HG03460 (cell line): ENCODE data around the gene THSD4.

Experiments
- ATAC-seq: cut with Tn5 transposase; IDR thresholded peaks from one replicate; pipeline ENCODE4 v1.9.1; 2021; ENCODE audit not compliant: unreplicated experiment

THSD4 gene

DNA sequence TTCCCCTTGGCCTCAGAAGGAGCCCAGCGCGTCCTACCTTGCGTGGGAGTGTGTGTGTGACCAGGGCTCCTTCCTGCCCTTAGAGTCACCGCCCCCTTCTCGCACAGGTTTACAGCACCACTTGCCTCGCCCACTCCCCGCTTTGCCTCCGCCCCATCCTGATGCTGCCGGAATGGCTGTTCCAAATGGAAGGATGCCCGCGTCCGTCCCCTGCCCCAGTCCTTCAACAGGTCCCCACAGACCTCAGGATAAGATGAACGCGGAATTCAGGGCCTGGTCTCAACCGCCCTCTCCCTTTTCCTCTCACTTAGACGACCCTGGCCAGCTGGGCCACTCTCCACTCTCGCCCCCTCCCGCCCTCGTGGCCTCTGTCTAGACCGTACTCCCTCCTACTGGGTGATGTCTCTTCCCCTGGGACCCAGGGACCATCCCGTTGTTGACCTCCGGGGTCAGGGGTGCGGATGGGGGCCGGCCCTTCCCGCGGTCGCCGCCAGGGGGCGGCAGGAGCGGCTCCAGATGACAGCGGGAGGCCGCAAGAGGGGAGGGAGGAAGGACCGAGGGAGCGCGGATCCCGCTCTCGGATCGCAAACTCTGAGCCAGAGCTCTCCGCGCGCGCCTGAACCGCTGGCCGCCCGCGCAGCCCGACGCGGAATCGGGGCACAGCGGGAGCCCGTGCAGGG lies at the start of gene THSD4:
Gene THSD4, plus strand, starts transcription at position 585 of the 680 bp plus-strand sequence.
- ATAC-seq, result peak; percentile 59

DNA sequence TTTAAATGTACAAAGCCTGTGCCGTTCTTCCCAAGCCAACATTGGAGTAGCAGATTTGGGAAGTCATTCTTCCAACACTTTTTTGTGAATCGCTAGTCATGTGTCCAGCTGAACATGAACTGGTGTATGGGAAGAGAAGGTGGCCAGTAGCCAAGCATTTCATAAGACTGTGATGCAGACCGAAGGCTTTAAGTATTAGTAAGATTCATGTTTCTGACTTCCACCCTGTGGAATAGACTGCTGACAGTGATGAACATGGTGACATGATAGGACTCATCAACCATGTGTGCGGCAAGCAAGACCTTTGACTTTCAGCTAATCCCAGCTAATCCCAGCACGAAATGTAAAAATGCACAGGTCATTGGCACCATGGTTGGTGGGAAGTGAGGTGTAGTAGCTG lies 48.3 kb upstream of the THSD4 start:
- ATAC-seq, result no peak

DNA sequence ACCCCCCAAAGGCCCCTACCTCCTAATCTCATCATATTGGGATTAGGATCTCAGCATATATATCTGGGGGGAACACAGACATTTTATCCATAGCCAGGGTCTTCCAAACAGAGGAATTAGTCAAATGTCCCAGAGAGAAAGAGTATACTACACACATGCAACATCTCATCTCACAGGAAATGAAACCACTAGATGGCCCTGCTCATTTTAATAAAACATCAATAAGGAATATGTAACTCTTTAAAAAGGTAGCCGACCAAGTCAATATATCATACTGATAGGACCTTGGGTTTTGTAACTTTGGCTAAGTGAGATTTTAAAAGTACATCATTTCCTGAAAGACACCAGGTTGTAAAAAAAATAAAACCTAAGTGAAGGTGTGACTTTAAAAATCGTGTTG lies 45.6 kb upstream of the THSD4 start:
- ATAC-seq, result no peak

DNA sequence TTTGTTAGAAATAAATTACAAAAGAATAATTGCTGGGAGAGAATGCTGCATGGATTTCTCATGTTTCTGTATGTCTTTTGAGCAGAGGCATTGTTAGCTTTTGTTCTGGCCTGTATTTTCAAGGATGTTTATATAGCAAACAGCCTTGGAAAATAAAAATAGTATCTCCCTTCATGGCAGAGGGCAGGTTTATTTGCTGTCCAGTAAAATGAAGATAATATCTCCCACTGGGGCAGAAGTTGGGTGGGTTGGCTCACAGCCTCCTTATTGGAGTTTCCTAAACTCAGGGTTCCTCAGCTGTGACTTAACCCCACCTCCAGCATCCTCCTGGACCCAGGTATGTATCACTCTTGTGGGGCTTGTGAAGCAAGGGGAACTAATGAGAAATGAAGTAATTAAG lies 43.7 kb upstream of the THSD4 start:
- no peak for ATAC-seq

DNA sequence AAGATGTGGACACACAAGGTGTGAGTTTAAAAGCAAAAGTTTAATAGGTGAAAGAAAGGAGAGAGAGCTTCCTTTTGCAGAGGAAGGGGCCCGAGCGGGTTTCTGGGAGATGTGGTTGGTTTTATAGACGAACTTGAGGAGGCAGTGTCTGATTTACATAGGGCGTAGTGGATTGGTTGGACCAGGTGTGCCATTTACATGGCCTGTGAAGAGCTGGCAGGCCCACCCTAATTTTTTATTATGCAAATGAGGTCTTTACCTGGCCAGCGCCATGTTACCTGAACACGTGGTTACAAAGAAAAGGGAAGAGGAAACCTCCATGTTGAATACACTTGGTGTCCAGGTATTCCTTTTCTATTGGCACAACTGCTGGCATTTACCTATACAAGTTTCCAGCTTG lies 42.8 kb upstream of the THSD4 start:
- ATAC-seq, result no peak

DNA sequence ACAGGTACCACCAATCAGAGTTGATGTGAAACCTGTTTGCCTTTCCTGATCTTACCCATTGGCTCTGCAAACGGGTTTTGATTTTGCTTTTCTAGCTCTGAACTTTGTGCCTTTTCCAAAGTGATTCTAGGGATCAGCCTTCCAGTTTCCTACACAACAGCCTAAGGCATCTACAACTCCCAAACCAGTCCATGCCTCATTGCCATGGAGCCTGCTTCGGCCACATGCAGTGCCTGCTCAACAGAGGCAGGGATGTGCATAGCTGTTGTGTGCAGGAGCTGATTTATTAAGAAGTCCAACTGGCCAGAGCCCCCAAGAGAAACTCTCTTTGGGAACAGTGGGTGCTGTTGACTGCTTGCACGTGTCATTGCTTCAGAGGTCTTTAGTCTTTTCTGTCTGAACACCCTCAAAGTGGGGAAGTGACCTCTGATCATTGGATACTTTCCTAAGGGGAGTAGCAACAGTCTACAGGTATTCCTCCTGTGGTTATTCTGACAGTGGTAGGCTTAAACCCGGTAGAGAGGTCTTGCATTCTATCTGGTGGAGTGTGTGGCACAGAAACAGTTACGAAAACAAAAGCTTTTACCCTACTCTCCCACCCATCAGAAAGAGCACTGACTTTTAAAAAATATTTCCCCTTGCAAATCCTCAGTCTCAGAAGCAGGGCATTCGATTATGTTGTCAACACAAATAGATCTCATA lies 36.6 kb upstream of the THSD4 start:
- ATAC-seq, result no peak

DNA sequence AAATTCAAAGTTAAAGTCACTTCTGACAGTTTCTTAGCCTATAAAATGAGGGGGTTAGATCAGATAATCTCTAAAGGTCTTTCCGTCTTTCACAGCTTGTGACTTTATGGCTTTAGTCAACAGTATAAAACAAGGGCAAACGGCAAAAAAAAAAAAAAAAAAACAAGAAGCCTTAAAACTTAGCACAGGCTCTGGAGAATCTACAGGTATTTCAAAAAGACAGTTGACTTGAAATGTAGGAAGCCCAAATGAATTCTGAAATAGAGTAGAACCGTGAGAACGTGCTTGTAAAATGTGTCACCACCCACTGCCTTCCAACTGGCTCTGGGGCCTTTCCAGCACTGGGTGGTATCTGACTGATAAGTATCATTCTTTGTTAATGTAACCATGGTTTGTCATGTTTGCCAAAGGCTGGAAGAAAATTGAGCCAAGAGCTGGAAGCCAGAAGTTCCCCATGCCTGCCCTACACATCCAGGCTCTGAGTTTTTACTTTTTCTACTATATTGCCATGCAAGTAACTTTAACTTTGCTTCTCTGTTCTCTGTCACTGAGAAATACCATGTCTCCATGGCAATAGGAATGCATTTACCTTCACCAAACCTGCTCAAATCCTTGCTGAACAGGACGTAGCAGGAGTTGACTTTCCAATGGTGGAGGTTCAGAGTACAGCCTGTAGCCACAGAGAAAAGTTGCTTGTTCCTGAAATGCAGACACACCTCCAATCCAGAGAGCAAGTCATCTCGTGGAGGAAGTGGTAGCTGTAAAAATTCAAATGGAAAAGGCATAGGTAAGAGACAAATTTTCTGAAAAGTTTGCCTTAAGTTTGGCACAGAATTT lies 35.8 kb upstream of the THSD4 start:
- ATAC-seq, result no peak

DNA sequence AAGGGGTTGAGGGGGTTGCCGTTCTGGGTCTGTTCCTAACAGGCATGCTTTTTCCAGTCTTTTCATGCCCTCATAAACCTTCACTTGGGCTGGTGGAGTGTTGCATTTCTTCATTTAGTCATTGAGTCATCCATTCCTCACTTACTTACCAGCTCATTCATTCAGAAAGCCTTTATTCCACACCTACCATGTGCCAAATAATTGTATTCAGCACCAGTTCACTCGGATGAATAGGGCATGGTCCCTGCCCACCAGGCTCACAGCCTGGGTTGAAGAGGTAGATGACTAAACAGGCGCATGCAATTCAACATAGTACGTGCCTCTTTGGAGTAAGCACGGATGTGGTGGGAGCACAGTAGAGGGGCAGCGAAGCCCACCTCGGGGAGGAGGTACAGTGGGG lies 35.1 kb upstream of the THSD4 start:
- ATAC-seq, result no peak

DNA sequence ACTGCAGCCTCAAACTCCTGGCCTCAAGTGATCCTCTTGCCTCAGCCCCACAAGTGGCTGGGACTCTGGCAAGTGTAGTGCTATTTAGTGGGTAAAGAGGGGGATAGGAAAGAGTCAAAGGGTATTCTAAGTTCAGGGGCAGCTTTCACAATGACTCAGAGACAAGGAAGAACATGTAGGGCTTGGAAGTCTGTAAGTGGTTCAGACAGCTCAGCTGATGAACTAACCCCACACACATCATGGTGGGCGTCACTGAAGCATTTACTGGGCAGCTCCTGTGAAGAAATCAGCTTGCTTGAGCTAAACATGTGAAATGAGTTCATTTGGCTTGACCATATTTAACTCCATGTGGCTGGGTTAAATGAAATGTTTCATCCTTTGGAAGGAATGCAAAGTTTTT lies 34.6 kb upstream of the THSD4 start:
- no peak for ATAC-seq

DNA sequence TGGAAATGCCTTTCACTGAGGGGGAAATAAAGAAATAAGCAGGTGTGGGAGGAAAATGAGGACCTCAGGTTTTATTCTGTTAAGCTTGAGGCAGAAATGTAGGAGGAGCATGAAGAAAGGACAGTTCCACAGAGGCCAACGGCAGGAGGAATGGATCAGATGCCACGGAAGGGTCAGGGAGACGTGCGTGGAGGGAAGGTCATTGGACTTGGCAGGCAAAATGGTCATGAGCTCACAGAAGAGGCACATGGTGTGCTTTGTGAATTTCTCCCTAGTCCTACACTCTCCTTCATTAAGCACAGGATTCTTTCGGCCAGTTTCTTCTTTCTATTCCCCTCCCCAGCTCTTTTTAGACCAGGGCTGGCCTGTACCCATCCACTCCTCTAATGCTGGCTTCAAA lies 32.5 kb upstream of the THSD4 start:
- ATAC-seq, result no peak

DNA sequence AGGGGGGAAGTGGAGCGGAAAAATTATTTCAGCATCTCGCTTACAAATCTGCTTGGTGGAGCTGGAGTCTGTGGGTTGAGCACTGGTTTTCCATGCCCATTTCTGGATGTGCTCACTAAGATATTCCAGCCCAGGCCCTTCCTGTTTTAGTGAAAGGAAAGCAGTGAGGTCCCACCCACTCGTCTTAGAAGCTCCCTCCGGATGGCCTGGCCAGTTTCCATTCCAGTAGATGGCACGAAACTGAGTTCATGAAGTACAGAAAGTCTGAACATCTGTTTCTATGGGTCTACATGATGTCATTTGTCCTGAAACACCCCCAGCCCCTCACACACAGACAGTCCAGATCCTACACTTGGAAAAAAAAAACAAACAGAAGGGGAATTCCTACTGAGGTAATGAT lies 31.9 kb upstream of the THSD4 start:
- ATAC-seq, result no peak

DNA sequence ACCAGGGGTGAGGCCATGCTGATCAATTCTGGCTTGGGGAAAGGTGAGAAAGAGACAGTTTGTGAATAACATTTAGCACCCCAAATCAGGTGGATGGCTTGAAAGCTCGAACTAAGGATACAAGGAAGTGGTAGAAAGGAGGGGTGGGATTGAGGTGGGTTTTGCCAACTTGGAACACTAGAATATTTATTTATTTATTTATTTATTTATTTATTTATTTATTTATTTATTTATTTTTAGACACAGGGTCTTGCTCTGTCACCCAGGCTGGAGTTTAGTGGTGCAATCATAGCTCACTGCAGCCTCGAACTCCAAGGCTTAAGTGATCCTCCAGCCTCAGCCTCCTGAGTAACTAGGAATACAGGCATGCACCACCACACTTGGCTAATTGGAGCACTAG lies 31.0 kb upstream of the THSD4 start:
- no peak for ATAC-seq

DNA sequence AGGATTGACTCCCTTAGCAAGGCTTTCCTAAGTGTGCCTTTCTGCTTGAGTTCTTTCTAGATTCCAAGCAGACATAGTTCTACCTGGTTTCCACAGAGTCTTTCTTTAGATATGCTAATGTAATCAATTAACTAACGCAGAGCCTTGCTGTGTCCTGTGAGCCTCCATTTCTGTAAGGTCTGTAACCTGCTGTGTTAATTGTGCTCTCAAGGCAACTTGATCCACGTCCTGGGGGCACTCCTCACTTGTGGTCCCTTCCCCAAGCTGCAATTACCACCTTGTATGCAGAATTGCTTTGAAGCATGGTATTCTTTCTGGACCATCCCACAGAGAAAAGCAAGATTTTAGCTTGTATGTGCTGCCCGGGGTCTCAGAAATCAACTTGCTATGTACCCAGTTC lies 29.5 kb upstream of the THSD4 start:
- no peak for ATAC-seq

DNA sequence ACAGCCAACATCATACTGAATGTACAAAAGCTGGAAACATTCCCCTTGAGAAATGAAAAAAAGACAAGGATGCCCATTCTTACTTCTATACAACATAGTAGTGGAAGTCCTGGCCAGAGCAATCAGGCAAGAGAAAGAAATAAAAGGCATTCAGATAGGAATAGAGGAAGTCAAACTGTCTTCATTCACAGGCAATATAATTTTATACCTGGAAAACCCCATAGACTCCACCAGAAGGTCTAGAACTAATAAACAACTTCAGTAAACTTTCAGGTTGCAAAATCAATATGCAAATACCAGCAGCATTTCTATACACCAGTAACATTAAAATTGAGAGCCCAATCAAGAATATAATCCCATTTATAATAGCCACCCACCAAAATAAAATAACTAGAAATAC lies 27.1 kb upstream of the THSD4 start:
- ATAC-seq, result no peak

DNA sequence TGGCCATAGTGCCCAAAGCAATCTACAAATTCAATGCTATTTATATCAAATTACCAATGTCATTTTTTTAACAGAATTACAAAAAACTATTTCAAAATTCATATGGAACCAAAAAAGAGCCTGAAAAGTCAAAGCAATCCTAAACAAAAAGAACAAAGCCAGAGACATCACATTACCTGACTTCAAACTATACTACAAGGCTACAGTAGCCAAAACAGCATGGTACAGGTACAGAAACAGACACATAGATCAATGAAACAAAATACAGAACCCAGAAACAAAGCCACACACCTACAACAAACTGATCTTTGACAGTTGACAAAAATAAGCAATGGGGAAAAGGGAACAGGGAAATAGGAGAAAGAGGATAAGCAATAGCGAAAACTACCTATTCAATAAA lies 26.6 kb upstream of the THSD4 start:
- ATAC-seq, result no peak

DNA sequence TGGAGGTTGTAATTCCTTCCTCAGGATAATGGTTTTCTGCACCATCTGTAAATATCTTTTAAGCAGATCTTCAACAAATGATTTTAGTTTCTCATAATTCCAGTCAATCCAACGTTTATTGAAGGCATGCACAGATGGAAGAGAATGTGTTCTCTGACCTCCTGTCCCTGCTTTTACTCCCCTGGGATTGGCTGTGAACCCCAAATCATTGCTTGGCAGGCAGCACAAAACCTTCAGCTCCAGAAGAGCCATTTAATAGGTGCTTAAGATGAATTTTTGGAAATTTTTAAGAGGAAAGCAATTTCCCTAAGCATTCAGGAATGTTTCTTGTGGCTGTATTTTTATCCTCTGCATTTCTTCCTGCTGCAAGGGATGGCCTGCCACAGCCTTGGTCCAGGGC lies 25.5 kb upstream of the THSD4 start:
- ATAC-seq, result no peak

DNA sequence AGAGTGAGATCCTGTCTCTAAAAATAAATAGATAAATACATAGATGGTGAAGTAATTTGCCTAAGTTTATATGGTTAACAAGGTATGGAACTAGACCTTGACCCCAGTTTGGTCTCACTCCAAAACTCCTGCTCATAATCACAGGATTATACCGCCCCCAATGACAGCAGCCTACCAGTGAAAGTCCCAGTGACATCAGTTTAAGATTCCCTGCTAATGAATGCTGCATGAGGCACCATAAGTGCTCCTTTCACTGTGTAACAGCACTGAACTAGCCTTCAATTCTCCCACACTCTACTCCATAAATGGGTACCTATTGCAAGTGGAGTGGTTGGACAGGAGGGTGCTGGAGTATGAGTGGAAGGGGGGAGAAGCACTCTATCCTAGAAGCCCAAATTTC lies 23.7 kb upstream of the THSD4 start:
- ATAC-seq, result no peak

DNA sequence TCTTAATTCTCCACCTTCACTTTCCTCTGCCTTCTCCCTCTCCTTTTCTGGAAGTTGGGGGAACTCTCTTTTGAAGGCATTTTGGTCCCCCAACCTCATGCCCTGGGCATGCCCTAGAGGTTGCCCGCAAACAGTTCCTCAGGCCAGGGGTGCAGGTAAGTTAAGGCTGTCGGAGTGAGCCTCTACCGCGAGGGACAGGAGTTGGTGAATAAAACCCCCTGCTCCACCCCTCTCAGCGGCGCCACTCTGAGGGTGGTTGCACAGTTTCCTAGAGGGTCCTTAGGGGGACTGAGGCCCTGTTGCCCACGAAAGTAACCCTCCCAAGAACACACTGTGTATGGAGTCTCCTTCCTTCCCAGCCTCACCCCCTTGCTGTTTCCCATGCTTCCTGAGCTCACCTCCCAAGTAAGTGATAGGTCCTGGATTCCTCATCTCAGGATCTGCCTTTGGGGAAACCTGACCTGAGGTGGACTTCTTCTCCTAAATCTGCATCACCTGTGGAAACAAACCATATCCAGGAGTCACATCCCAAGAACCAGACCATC lies 23.1 kb upstream of the THSD4 start:
- no peak for ATAC-seq

DNA sequence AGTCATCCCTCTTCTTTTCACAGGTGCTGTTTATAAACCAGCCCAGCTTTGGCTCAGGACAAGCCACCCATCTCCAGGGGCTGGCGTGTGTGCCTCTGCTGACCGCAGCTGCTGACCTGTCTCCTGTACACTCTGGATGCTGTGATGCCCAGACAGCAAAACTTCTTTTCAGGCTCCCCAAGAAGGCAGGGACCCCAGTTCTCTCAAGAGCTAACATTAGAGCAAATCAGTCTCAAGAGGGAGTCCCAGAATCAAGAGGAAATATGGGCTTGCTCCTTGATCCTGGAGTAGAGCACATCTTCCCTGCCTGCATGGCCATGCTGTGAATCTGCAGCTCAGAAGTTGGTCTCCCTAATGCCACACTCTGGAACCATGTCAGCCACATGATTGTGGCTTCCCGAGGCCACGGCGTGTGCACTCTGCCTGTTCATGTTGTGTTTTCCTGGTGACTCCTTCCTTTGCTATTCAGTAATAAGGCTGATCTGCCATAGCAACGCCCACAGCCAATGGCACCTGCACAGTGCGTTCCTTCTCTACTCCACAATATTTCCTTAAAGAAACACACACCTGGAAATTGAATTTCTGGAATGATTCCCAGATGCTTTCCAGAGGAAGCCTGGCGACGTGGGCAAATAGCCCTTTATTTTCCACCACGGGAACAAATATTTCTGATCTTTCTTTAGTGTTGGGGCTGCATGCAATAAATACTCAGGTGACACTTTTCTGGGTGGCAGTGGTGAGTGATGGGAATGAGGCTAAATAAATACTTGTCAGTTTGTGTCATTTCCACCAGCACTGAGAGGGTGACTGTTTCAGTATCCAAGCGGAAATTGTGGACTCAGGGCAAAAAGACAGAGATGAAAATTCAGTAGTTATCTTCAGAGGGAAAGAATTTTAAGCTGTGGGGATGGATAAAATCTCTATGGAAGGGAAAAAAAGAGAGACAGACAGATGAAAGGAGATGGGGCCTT lies 21.9 kb upstream of the THSD4 start:
- ATAC-seq, result no peak

DNA sequence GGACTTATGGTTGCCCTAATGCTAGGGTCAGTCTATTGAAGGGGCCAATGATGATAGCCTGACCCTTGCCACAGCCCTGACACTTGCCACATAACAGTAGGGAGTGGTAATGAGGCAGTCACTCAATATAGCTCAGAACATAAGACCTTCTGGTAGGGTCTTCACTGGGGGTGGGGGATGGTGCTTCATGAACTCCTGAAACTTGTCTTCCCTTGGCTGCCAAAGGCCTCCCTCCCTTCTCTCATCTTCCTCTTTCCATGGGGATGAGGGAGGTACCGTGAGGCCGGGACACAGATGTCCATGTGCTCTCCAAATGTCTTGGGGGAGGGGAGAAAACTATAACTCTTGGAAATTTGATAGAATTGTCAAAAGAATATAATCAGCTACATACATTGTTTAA lies 21.1 kb upstream of the THSD4 start:
- no peak for ATAC-seq

DNA sequence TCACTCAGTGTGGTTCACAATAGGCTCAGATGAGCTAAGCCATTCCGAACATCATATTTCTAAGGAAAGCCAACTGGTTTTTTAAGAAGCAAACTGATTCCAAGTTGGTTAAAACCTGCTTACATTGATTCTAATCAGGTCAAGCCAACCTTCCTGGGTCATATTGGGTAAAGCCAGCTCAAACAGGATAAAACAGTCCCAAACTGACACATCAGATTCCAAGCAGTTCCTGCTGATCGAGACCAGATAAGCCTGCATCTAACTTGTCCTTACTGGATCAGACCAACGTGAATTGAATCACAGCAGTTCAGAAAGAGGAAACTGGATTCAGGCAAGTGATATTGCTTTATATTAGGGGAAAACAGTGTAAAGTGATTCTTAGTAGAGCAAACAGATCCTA lies 18.6 kb upstream of the THSD4 start:
- no peak for ATAC-seq
